Brain microvascular endothelial cell (primary cell): ENCODE results near the gene SLC45A1.
A peak's percentile ranks its signal among the peaks of the same experiment; 100 is the strongest.

Source experiments
- DNase-seq: peaks from one replicate; pipeline ENCODE4 v3.0.0-alpha.2; 2020
- H3K27ac ChIP-seq: fragments of 250-450 bp; sonication (Bioruptor Pico); 2 replicates; pipeline ENCODE4 v1.5.1; 2020; ENCODE audit warnings: mild to moderate bottlenecking, moderate library complexity
- H3K27me3 ChIP-seq: fragments of 250-450 bp; sonication (Bioruptor Pico); replicated peaks from 2 replicates; pipeline ENCODE4 v1.5.1; 2020; ENCODE audit warnings: mild to moderate bottlenecking
- H3K36me3 ChIP-seq: fragments of 250-450 bp; sonication (Bioruptor Pico); replicated peaks from 2 replicates; pipeline ENCODE4 v1.5.1; 2020; ENCODE audit warnings: mild to moderate bottlenecking
- H3K4me3 ChIP-seq: 2 replicates; pipeline ENCODE4 v1.5.1; 2011; ENCODE audit warnings: low read depth, mild to moderate bottlenecking, control low read depth, low read length, moderate library complexity
- CTCF ChIP-seq: IDR thresholded peaks from 2 replicates; pipeline ENCODE4 v1.5.1; 2011; ENCODE audit warnings: low read depth, mild to moderate bottlenecking, moderate library complexity, low read length, control low read depth, inconsistent platforms; ENCODE audit errors: missing control alignments
- in situ Hi-C: cut with HindIII; loops from 2 replicates; pipeline ENCODE4 v1.10.0; 2017; ENCODE audit warnings: low sequenced_read_pairs, low pct_ligation_motif_present

The SLC45A1 gene

GRCh38 chr1:8312235-8313218 lies 5.4 kb upstream of the SLC45A1 start:
- Histone ChIP-seq H3K27me3 (no peaks in the 10 kb centered on the region), H3K36me3 (no peaks in the 10 kb centered on the region), H3K4me3 (no peak overlapping the region), H3K27ac (no peak overlapping the region)
- in situ Hi-C loops: loop anchor here (25.0 kb wide), 2 partner anchors 200 to 300 kb away; no protein-coding TSS in a partner anchor
- no peak for DNase-seq
- TF ChIP-seq CTCF: no peak

- H3K27me3 ChIP-seq: no peaks in the 10 kb centered on the region
- no peak for DNase-seq
- H3K27ac ChIP-seq: no peak overlapping the region
- no peak overlapping the region for H3K4me3 ChIP-seq
- TF ChIP-seq CTCF: no peak
- no peaks in the 10 kb centered on the region for H3K36me3 ChIP-seq
- in situ Hi-C loops: loop anchor here (25.0 kb wide), 2 partner anchors 201 to 301 kb away; no protein-coding TSS in a partner anchor
These were observed 4.7 kb upstream of the SLC45A1 start for GRCh38 chr1:8313231-8313630.

GRCh38 chr1:8314346-8315280 lies 3.3 kb upstream of the SLC45A1 start:
- H3K27me3 ChIP-seq: no peaks in the 10 kb centered on the region
- TF ChIP-seq CTCF: peak; percentile 98
- in situ Hi-C loops: loop anchor here (25.0 kb wide), 2 partner anchors 202 to 302 kb away; no protein-coding TSS in a partner anchor
- no peak overlapping the region for H3K4me3 ChIP-seq
- DNase-seq: peak; percentile 77
- no peak overlapping the region for H3K27ac ChIP-seq
- no peaks in the 10 kb centered on the region for H3K36me3 ChIP-seq

GRCh38 chr1:8315573-8316475 lies 2.1 kb upstream of the SLC45A1 start:
- in situ Hi-C loops: loop anchor here (25.0 kb wide), 2 partner anchors 204 to 304 kb away; no protein-coding TSS in a partner anchor
- H3K27me3 ChIP-seq: no peaks in the 10 kb centered on the region
- no peaks in the 10 kb centered on the region for H3K36me3 ChIP-seq
- no peak overlapping the region for H3K4me3 ChIP-seq
- no peak overlapping the region for H3K27ac ChIP-seq
- DNase-seq: no peak
- peak; percentile 62 for TF ChIP-seq CTCF

- in situ Hi-C loops: loop anchor here (25.0 kb wide), 2 partner anchors 206 to 306 kb away; no protein-coding TSS in a partner anchor
- Histone ChIP-seq H3K36me3 (no peaks in the 10 kb centered on the region), H3K4me3 (peak overlapping the region; percentile 55), H3K27me3 (no peaks in the 10 kb centered on the region), H3K27ac (no peak overlapping the region)
- TF ChIP-seq CTCF: no peak
- DNase-seq: no peak
These were observed 522 bp downstream of the SLC45A1 start for GRCh38 chr1:8318436-8318835.
